ENCODE data around the gene LIN7B. TPM values are rescaled to one million over a fixed set of nuclear protein-coding genes. Genes with fewer than 3 reads are reported as not detected.

Gene LIN7B
- polyA plus RNA-seq, 1 of the 3 experiments (the other 2 are of a cell fraction): 20.8 TPM

DNA sequence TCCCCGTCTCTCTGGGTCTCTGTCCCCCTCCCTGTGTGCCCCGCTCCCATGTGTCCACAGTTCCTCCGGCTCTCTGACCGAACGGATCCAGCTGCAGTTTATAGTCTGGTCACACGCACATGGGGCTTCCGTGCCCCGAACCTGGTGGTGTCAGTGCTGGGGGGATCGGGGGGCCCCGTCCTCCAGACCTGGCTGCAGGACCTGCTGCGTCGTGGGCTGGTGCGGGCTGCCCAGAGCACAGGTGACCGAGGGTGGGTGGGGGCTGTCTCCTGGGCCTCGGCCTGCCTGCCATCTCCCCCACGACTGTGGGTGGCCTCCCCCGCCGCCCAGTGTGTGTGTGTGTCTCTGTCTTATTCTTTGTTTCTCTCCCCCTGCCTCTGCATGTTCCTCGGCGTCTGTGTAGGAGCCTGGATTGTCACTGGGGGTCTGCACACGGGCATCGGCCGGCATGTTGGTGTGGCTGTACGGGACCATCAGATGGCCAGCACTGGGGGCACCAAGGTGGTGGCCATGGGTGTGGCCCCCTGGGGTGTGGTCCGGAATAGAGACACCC lies 53.8 kb downstream of the LIN7B start:
- H3K9me3 ChIP-seq: no peaks in the 10 kb centered on the region
- H3F3A ChIP-seq (replicated peaks; ENCODE audit: insufficient read depth): peaks cover 9% of the 10 kb centered on the region
- H3K9ac ChIP-seq: no peak overlapping the region
- POLR2A ChIA-PET: no interaction called here
- TF ChIP-seq YY1 (IDR thresholded peaks at IDR 0.05; ENCODE audit: low read depth) (no peak), TAF1 (IDR thresholded peaks at IDR 0.05; ENCODE audit: borderline replicate concordance, low read depth, low read length) (no peak), RXRA (IDR thresholded peaks at IDR 0.05; ENCODE audit: borderline replicate concordance, low read depth) (no peak), CHD2 (IDR thresholded peaks at IDR 0.05; ENCODE audit: low read length, partially characterized antibody) (no peak), MEF2A (IDR thresholded peaks at IDR 0.05; ENCODE audit: borderline replicate concordance, low read depth) (no peak), NRF1 (IDR thresholded peaks at IDR 0.05; ENCODE audit: low read depth, low read length) (no peak), FOXJ3 (CRISPR knock-in tag; IDR thresholded peaks at IDR 0.05) (no peak), NFIC (IDR thresholded peaks at IDR 0.05; ENCODE audit: borderline replicate concordance) (no peak), GABPA (IDR thresholded peaks at IDR 0.05; ENCODE audit: low read depth) (no peak), FOSL2 (IDR thresholded peaks at IDR 0.05; ENCODE audit: borderline replicate concordance, low read depth) (no peak), RAD21 (IDR thresholded peaks at IDR 0.05; ENCODE audit: low read length) (no peak), MXI1 (IDR thresholded peaks at IDR 0.05; ENCODE audit: low read depth, low read length) (no peak), GATA2 (CRISPR knock-in tag; IDR thresholded peaks at IDR 0.05) (no peak)
- TF ChIP-seq, protein P1, sequence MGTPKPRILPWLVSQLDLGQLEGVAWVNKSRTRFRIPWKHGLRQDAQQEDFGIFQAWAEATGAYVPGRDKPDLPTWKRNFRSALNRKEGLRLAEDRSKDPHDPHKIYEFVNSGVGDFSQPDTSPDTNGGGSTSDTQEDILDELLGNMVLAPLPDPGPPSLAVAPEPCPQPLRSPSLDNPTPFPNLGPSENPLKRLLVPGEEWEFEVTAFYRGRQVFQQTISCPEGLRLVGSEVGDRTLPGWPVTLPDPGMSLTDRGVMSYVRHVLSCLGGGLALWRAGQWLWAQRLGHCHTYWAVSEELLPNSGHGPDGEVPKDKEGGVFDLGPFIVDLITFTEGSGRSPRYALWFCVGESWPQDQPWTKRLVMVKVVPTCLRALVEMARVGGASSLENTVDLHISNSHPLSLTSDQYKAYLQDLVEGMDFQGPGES (IDR thresholded peaks at IDR 0.05; ENCODE audit: low read depth, low read length): no peak
- TF ChIP-seq, protein P2, sequence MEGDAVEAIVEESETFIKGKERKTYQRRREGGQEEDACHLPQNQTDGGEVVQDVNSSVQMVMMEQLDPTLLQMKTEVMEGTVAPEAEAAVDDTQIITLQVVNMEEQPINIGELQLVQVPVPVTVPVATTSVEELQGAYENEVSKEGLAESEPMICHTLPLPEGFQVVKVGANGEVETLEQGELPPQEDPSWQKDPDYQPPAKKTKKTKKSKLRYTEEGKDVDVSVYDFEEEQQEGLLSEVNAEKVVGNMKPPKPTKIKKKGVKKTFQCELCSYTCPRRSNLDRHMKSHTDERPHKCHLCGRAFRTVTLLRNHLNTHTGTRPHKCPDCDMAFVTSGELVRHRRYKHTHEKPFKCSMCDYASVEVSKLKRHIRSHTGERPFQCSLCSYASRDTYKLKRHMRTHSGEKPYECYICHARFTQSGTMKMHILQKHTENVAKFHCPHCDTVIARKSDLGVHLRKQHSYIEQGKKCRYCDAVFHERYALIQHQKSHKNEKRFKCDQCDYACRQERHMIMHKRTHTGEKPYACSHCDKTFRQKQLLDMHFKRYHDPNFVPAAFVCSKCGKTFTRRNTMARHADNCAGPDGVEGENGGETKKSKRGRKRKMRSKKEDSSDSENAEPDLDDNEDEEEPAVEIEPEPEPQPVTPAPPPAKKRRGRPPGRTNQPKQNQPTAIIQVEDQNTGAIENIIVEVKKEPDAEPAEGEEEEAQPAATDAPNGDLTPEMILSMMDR (IDR thresholded peaks at IDR 0.05): no peak
- TF ChIP-seq, protein P3, sequence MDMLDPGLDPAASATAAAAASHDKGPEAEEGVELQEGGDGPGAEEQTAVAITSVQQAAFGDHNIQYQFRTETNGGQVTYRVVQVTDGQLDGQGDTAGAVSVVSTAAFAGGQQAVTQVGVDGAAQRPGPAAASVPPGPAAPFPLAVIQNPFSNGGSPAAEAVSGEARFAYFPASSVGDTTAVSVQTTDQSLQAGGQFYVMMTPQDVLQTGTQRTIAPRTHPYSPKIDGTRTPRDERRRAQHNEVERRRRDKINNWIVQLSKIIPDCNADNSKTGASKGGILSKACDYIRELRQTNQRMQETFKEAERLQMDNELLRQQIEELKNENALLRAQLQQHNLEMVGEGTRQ (IDR thresholded peaks at IDR 0.05; ENCODE audit: borderline replicate concordance, low read depth, low read length): no peak
- TF ChIP-seq, protein P4, sequence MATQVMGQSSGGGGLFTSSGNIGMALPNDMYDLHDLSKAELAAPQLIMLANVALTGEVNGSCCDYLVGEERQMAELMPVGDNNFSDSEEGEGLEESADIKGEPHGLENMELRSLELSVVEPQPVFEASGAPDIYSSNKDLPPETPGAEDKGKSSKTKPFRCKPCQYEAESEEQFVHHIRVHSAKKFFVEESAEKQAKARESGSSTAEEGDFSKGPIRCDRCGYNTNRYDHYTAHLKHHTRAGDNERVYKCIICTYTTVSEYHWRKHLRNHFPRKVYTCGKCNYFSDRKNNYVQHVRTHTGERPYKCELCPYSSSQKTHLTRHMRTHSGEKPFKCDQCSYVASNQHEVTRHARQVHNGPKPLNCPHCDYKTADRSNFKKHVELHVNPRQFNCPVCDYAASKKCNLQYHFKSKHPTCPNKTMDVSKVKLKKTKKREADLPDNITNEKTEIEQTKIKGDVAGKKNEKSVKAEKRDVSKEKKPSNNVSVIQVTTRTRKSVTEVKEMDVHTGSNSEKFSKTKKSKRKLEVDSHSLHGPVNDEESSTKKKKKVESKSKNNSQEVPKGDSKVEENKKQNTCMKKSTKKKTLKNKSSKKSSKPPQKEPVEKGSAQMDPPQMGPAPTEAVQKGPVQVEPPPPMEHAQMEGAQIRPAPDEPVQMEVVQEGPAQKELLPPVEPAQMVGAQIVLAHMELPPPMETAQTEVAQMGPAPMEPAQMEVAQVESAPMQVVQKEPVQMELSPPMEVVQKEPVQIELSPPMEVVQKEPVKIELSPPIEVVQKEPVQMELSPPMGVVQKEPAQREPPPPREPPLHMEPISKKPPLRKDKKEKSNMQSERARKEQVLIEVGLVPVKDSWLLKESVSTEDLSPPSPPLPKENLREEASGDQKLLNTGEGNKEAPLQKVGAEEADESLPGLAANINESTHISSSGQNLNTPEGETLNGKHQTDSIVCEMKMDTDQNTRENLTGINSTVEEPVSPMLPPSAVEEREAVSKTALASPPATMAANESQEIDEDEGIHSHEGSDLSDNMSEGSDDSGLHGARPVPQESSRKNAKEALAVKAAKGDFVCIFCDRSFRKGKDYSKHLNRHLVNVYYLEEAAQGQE (IDR thresholded peaks at IDR 0.05; ENCODE audit: low read depth, low read length): no peak
- TF ChIP-seq, protein P5, sequence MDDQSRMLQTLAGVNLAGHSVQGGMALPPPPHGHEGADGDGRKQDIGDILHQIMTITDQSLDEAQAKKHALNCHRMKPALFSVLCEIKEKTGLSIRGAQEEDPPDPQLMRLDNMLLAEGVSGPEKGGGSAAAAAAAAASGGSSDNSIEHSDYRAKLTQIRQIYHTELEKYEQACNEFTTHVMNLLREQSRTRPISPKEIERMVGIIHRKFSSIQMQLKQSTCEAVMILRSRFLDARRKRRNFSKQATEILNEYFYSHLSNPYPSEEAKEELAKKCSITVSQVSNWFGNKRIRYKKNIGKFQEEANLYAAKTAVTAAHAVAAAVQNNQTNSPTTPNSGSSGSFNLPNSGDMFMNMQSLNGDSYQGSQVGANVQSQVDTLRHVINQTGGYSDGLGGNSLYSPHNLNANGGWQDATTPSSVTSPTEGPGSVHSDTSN (IDR thresholded peaks at IDR 0.05): no peak
- TF ChIP-seq, protein P6, sequence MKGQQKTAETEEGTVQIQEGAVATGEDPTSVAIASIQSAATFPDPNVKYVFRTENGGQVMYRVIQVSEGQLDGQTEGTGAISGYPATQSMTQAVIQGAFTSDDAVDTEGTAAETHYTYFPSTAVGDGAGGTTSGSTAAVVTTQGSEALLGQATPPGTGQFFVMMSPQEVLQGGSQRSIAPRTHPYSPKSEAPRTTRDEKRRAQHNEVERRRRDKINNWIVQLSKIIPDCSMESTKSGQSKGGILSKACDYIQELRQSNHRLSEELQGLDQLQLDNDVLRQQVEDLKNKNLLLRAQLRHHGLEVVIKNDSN (IDR thresholded peaks at IDR 0.05; ENCODE audit: borderline replicate concordance, low read depth): no peak
- peaks cover 3 to 27% of the 10 kb centered on the region in 2 experiments for H3K36me3 ChIP-seq (replicated peaks in 1 of 2; ENCODE audit: control insufficient read depth in 1 of 2, insufficient read depth in 2 of 2, low read length in 1 of 2)
- DNase-seq: no peak
- H3K27ac ChIP-seq (ENCODE audit: low read depth in 2 of 2, low read length in 1 of 2): no peak overlapping the region
- no peaks in the 10 kb centered on the region for H3K27me3 ChIP-seq (ENCODE audit: insufficient read depth)
- H3K79me2 ChIP-seq (ENCODE audit: insufficient read depth): no peaks in the 10 kb centered on the region; the same call in 1 of the 2 replicates
- H3K4me2 ChIP-seq: no peak overlapping the region
- 94% methylated on average over 18 of the region's 25 CpGs for WGBS (ENCODE audit: low lambda C conversion rate)
- H3K9me2 ChIP-seq: no peaks in the 10 kb centered on the region
- CTCF ChIA-PET: interaction anchor here (0.9 kb wide), 1 partner anchor 31 kb away, joined by 3 read pairs; no protein-coding TSS in a partner anchor
- H4K20me1 ChIP-seq (ENCODE audit: insufficient read depth): peaks cover 11% of the 10 kb centered on the region; the same call in 1 of the 2 replicates
- H3K4me3 ChIP-seq (ENCODE audit: low read depth in 2 of 2, low read length in 1 of 2): no peak overlapping the region
- no peaks in the 10 kb centered on the region for H3K4me1 ChIP-seq (ENCODE audit: control insufficient read depth in 1 of 2, insufficient read depth in 2 of 2, low read depth in 1 of 2, low read length in 1 of 2)
- no peak overlapping the region for H2AFZ ChIP-seq (ENCODE audit: low read depth)
